ENCODE results near the gene LYPD6B. TPM values are rescaled to one million over a fixed set of nuclear protein-coding genes. Genes with fewer than 3 reads are reported as not detected.

Gene LYPD6B
- polyA plus RNA-seq, 1 donor from 2014 or later, result 7.8 TPM

DNA sequence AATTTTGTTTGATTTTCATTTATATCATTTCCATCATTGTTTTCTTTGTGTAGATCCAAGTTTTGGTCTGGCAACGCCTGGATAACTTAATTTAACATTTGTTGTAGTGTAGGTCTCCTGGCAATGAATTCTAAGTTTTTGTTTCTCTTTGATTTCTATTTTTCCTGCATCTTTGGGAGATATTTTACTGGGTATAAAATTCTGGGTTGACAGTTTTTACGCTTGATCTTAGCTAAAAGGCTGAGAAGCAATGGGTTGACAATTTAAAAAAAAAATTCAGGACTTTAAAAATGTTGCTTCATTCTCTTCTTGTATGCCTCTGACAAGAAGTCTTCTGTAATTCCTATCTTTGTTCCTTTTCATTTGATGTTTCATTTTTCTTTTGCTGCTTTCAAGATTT, 8.6 kb downstream of the LYPD6B start:
- Mint-ChIP-seq H3K9me3 (peaks cover 8 to 22% (median 18%) of the 10 kb centered on the region in 3 donors), H3K27me3 (peaks cover 1% of the 10 kb centered on the region), H3K4me1 (no peaks in the 10 kb centered on the region), H3K27ac (no peak overlapping the region), H3K4me3 (peak overlapping the region in 1 of 4 donors; percentile 39), H3K36me3 (peaks cover 5% of the 10 kb centered on the region)

DNA sequence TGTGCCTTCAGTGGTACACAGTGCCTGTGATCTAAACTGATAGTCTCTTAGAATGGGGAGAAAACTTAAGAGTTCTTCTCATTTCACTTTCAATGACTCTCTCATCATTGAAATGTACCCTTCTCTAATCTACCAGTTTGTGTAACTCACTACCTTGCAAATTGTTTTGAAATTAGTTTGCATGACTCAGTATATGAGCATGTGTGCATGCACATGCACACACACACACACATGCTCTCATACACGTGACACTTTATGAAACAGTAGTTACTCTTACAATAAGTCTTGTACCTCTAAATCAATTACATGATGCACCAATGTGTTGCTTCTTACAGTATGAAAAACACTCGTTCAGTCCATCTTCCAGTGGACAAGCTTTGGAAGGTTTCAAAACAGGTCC, 10.6 kb downstream of the LYPD6B start:
- Mint-ChIP-seq H3K36me3 (peaks cover 5% of the 10 kb centered on the region), H3K4me3 (peak overlapping the region in 1 of 4 donors; percentile 11), H3K27me3 (no peaks in the 10 kb centered on the region), H3K4me1 (no peaks in the 10 kb centered on the region), H3K27ac (no peak overlapping the region), H3K9me3 (peaks cover 8 to 22% (median 18%) of the 10 kb centered on the region in 3 donors)

GRCh38 chr2:149050188-149050587, 11.7 kb downstream of the LYPD6B start:
- Mint-ChIP-seq H3K9me3 (peaks cover 7 to 18% (median 13%) of the 10 kb centered on the region in 3 donors), H3K27me3 (peaks cover 2% of the 10 kb centered on the region), H3K4me1 (no peaks in the 10 kb centered on the region), H3K4me3 (peak overlapping the region in 1 of 4 donors; percentile 22), H3K27ac (no peak overlapping the region), H3K36me3 (peaks cover 5% of the 10 kb centered on the region)

- Mint-ChIP-seq H3K27me3 (peaks cover 2% of the 10 kb centered on the region), H3K9me3 (no peaks in the 10 kb centered on the region), H3K4me1 (no peaks in the 10 kb centered on the region), H3K36me3 (peaks cover 3% of the 10 kb centered on the region), H3K4me3 (no peak overlapping the region), H3K27ac (peak overlapping the region in 1 of 3 donors; percentile 59)
These were observed 17.3 kb downstream of the LYPD6B start for GRCh38 chr2:149055751-149056150.

DNA sequence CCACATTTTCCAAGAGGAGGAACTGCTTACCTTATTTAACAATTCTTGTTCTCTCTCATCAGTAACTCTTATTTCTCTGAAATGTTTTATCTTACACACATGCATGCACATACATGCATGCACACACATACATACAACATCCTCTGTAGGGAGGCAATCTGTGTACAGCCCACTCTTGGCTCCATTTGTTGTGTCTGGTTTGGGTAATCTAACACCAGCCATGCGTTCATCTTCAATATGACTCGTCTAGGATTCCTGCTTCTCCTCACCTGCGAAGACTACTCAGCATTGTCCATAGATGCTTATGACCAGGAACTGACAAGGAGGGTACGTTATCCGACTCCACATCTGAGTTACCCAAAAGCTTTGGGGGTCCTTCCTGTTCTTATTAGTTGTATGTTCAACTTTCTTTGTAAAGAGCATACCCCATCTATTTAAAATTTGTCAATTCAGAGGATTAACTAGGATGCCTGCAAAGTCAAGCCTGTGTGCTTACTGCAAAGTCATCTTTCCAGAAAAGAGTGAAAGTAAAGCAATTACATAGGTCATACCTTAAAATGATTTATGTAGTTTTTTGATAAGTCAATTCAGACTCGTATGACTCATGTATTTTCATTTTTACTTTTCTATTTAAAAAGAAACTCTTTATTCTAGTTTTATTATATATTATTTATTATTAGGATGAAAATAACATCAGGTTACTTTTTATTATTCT, 18.2 kb downstream of the LYPD6B start:
- Mint-ChIP-seq H3K4me1 (no peaks in the 10 kb centered on the region), H3K36me3 (peaks cover 3% of the 10 kb centered on the region), H3K27ac (no peak overlapping the region)

DNA sequence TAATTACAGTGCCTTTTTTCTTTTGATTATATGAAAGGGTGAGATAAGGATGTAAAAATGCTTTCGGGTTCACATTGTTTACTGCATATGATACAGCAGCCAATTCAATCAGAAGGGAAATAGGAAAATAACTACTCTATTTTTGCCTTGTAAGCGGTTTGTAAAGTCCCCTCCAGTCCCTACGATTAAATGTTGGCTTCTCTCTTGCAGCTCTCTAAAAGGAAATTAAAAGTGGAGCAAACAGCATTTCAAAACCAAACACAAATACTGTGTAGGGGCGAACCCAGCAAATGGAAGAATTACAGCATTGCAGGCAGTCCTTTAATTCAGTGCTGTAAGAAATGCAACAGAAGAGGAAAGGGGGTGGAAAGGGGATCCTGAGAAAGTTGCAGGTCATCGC, 18.9 kb downstream of the LYPD6B start:
- Mint-ChIP-seq H3K4me3 (peak overlapping the region in 1 of 4 donors; percentile 34), H3K9me3 (no peaks in the 10 kb centered on the region), H3K27me3 (peaks cover 2% of the 10 kb centered on the region), H3K27ac (no peak overlapping the region), H3K4me1 (no peaks in the 10 kb centered on the region), H3K36me3 (peaks cover 3% of the 10 kb centered on the region)

More for the DNA sequence above, 18.2 kb downstream of the LYPD6B start:
- H3K9me3 Mint-ChIP-seq, result no peaks in the 10 kb centered on the region
- H3K27me3 Mint-ChIP-seq, result peaks cover 2% of the 10 kb centered on the region
- peak overlapping the region in 1 of 4 donors; percentile 20 for H3K4me3 Mint-ChIP-seq

DNA sequence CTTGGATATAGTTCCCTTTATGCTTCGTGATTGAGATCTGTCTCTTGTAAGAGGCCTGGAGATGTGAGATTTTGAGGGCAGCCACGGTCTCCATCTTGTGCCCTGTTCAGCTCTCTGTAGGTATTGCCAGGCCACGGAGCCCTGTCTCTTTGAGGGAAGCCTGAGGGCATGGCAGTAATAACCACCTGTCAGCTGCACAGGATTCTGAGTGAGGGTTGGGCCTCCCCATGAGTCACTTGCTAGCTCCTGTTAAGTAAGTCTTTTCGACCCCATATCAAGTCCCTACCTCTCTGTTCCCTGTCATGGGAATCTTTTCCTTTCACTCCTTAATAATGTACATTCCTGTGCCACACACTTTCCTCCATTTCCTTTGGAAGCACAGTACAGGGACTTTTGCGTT, 20.4 kb downstream of the LYPD6B start:
- H3K36me3 Mint-ChIP-seq, result peaks cover 3% of the 10 kb centered on the region
- peaks cover 0 to 2% (median 0%) of the 10 kb centered on the region in 3 donors for H3K4me1 Mint-ChIP-seq
- no peaks in the 10 kb centered on the region for H3K9me3 Mint-ChIP-seq
- no peak overlapping the region for H3K27ac Mint-ChIP-seq
- peak overlapping the region in 1 of 4 donors; percentile 17 for H3K4me3 Mint-ChIP-seq
- peaks cover 2% of the 10 kb centered on the region for H3K27me3 Mint-ChIP-seq

DNA sequence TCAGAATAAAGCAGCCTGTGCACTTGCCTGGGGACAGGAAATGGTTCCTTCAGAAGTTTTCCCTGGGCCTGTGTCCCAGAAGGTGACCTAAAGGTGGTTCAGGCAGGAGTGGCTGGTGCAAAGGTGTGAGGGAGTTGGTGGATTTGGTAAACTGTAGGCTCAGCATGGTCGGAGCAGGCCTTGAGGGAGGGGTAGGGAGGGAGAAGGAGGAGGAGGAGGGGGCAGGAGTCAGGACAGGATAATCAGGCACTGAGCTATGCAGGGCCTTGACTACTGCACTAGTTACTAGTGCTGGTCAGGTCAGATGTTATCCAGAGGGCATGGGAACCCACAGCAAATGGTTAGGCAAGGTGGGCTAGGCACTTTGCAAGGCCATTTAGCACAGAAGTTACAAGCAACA, 21.3 kb downstream of the LYPD6B start:
- peaks cover 3% of the 10 kb centered on the region for H3K36me3 Mint-ChIP-seq
- H3K4me3 Mint-ChIP-seq, result no peak overlapping the region
- peaks cover 0 to 2% (median 0%) of the 10 kb centered on the region in 3 donors for H3K4me1 Mint-ChIP-seq
- H3K9me3 Mint-ChIP-seq, result no peaks in the 10 kb centered on the region
- H3K27me3 Mint-ChIP-seq, result no peaks in the 10 kb centered on the region
- no peak overlapping the region for H3K27ac Mint-ChIP-seq

- H3K27ac Mint-ChIP-seq, result no peak overlapping the region
- peaks cover 0 to 2% (median 2%) of the 10 kb centered on the region in 3 donors for H3K4me1 Mint-ChIP-seq
- H3K9me3 Mint-ChIP-seq, result no peaks in the 10 kb centered on the region
- H3K36me3 Mint-ChIP-seq, result peaks cover 2% of the 10 kb centered on the region
- H3K27me3 Mint-ChIP-seq, result no peaks in the 10 kb centered on the region
- H3K4me3 Mint-ChIP-seq, result no peak overlapping the region
These were observed 22.7 kb downstream of the LYPD6B start for GRCh38 chr2:149061133-149061745.

GRCh38 chr2:149062531-149062930, 24.0 kb downstream of the LYPD6B start:
- Mint-ChIP-seq H3K27ac (no peak overlapping the region), H3K27me3 (peaks cover 3% of the 10 kb centered on the region), H3K4me1 (peaks cover 0 to 2% (median 2%) of the 10 kb centered on the region in 3 donors), H3K36me3 (peaks cover 2% of the 10 kb centered on the region), H3K9me3 (no peaks in the 10 kb centered on the region), H3K4me3 (no peak overlapping the region)

GRCh38 chr2:149063177-149063576, 24.7 kb downstream of the LYPD6B start:
- Mint-ChIP-seq H3K27ac (no peak overlapping the region), H3K27me3 (peaks cover 3% of the 10 kb centered on the region), H3K36me3 (peaks cover 2% of the 10 kb centered on the region), H3K4me1 (peaks cover 0 to 2% (median 2%) of the 10 kb centered on the region in 3 donors), H3K9me3 (no peaks in the 10 kb centered on the region), H3K4me3 (no peak overlapping the region)

- Mint-ChIP-seq H3K27me3 (peaks cover 3% of the 10 kb centered on the region), H3K36me3 (peaks cover 3% of the 10 kb centered on the region), H3K27ac (no peak overlapping the region), H3K4me3 (no peak overlapping the region), H3K9me3 (no peaks in the 10 kb centered on the region), H3K4me1 (peaks cover 0 to 4% (median 3%) of the 10 kb centered on the region in 3 donors)
These were observed 25.9 kb downstream of the LYPD6B start for GRCh38 chr2:149064365-149064841.

DNA sequence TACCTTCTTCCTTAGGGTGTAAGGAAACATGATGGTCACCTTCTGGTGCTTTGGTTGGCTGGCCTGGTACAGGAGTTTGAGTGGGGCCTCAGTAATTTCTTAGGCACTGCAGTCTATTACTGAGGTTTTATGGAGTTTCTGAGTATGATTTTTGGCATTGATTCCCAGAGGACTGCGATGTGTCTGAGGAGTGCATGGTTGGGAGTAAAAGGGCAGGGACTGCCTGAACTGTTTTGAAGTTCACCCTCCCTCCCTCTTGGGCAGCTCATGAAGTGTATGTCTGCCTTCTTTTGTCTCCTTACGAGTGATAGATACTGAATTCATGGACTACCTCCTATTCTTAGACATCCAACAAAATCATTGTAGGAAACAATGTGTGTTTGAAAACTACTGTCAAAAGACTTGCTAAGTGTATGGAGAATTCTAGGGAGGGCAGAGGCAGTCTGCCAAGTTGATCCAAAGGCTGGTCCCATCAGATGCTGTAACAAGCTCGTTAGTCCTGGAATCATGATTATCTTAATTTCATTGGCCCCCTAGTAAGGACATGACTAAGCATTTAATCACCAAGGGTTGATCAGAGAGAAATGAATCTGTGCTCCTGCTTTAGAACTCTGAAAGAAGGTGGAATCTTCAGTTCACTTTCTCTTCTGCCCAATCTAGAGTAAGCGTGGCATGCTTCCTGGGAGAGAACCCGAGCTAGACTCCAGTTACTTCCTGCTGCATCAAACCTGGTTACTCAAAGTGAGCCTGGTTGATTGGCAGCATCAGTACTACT, 26.5 kb downstream of the LYPD6B start:
- H3K4me3 Mint-ChIP-seq, result no peak overlapping the region
- H3K9me3 Mint-ChIP-seq, result no peaks in the 10 kb centered on the region
- peaks cover 3% of the 10 kb centered on the region for H3K27me3 Mint-ChIP-seq
- H3K27ac Mint-ChIP-seq, result no peak overlapping the region
- H3K4me1 Mint-ChIP-seq, result peaks cover 0 to 4% (median 3%) of the 10 kb centered on the region in 3 donors
- peaks cover 6% of the 10 kb centered on the region for H3K36me3 Mint-ChIP-seq

- peak overlapping the region in 1 of 4 donors; percentile 49 for H3K4me3 Mint-ChIP-seq
- peaks cover 0 to 3% (median 2%) of the 10 kb centered on the region in 3 donors for H3K4me1 Mint-ChIP-seq
- H3K36me3 Mint-ChIP-seq, result peaks cover 8% of the 10 kb centered on the region
- H3K27ac Mint-ChIP-seq, result no peak overlapping the region
- H3K27me3 Mint-ChIP-seq, result peaks cover 9% of the 10 kb centered on the region
- no peaks in the 10 kb centered on the region for H3K9me3 Mint-ChIP-seq
These were observed 29.9 kb downstream of the LYPD6B start for GRCh38 chr2:149068225-149068995.
